Activated naive CD4-positive, alpha-beta T cell treated with Interleukin-2 at 50 U/mL for 16 hours (primary cell): Measurements from ENCODE around the gene PIKFYVE.
"Not testable (repeated sequence)": the region's sequence is repeated elsewhere in the genome, so short reads cannot be mapped to it uniquely, and the experiment has no call there.

Experiments
- DNase-seq: peaks from one replicate; pipeline ENCODE4 v3.0.0-alpha.2; 2020

The PIKFYVE gene

GRCh38 chr2:208304157-208304556 is 38.1 kb downstream of the PIKFYVE start:
- DNase-seq, result no peak

- DNase-seq, result no peak
Measured at GRCh38 chr2:208304695-208305094, 38.6 kb downstream of the PIKFYVE start.

DNA sequence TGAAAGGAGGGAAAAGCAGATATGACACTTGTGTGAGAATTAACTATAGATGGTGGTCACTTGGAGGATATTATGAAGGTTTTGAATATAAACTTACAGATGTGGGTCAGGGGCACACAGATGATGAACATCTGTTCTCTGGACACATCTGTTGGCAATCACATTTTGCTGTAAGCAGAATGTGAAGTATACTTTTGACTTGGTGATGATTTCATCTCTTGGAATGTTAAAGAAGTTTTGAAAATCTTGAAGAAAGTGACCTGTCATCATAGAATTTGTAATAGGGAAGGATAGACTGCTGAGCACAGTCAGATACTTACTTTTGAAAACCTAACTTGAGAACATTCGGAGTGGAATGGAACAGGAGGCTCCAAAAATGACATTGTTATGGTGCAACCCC is 40.2 kb downstream of the PIKFYVE start:
- no peak for DNase-seq

DNA sequence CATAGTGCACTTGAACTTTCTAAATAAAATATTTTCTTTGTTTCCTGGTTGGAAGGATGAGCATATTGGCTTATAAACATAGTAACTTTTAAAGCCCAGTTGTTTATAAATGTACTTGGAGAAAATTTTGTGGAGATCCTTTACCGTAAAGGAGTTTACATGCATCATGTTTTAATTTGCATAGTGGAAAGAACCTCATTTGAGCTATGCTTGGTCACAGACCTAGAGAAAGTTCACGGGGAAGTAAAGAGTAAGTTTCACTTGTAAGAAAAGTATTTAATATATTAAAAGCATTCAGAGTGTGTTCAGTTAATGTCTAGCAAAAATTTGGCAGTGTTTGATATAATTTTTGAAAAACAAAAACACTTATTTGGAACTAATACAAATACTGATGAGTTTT is 45.3 kb downstream of the PIKFYVE start:
- no peak for DNase-seq

DNA sequence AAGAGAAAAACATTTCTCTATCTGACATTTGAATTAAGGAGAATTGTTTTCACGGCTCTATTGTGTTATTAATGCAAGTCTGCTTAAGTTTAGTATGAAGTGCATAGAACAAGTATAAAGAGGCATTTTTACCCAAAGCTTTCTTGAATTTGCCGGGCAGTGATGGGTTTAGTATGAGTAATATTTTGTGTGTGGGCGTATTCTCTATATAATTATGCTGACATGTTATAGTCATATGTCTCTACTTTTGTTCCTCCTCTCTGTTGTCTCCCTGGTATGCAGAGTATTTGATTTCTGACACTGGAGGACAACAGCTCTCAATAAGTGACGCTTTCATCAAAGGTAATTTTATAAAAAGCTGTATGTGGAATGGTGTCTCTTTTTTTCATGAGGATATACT is 45.9 kb downstream of the PIKFYVE start:
- DNase-seq, result no peak

- DNase-seq, result no peak
Measured at GRCh38 chr2:208315081-208315788, 49.2 kb downstream of the PIKFYVE start.

DNA sequence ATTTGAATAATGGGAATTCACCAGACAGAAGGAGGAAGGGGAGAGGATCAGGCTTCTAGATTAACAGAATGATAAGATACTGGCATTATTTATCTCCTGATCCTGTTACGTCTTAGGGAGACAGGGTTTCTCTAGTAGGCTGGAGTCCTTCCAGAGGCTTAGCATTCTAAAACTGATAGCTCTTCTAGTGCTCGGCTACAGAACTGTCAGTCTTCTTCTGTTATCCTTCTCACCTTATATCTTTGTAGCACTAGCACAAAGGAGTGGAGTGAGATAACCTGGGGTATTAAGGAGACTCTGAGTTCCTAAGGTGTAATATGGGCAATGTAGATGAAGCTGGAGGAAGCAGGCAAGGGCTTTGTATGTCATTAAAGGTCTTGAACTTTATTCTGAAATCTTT is 52.1 kb downstream of the PIKFYVE start:
- DNase-seq, result no peak

DNA sequence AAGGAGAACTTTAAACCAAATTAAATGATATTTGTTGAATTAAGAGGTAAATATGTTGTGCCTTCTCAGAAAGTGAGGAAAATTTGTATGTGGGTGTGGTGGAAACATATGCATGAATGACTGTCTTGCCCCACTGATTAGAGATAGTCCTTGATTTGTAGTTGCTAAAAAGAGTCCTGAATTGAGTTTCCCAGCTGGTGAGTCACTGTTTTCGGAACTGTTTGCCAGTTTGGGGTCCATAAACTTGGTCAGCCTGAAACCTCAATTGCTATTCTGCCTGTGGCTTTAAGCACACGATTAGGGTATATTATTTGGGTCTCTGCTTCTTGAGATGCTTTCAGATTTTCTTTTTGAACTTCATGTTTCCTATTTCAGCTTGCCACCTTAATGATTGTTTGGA is 53.3 kb downstream of the PIKFYVE start:
- no peak for DNase-seq

- DNase-seq, result no peak
Measured at GRCh38 chr2:208320686-208321085, 54.6 kb downstream of the PIKFYVE start.

DNA sequence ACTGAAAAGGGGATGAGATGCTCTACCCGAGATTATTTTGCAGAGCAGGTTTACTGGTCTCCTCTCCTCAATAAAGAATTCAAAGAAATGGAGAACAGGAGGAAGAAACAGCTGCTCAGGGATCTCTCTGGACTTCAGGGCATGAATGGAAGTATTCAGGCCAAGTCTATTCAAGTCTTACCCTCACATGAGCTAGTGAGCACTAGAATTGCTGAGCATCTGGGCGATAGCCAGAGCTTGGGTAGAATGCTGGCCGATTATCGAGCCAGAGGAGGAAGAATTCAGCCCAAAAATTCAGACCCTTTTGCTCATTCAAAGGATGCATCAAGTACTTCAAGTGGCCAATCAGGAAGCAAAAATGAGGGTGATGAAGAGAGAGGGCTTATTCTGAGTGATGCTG is 60.0 kb downstream of the PIKFYVE start:
- no peak for DNase-seq

GRCh38 chr2:208329485-208329884 is 63.4 kb downstream of the PIKFYVE start:
- DNase-seq, result no peak

GRCh38 chr2:208334230-208334629 is 68.2 kb downstream of the PIKFYVE start:
- DNase-seq, result no peak

DNA sequence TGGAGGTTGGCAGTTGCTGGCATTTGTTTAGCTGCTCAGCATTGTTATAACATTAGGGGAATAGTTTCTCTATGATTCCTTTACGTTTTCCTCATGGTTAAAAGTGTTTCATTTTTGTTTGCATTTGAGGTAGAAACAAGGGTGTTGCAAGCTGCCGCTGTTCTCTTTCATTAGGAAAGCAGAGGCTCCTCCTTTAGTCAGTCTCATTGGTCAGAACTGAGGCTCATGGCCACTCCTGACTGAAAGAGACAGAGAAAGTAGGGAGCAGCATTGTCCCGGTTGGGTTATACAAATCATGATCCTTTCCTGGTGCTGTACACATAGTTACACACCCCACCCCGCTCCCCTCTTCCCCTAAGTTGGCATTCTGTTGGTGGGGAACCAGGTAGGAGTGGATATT is 80.7 kb downstream of the PIKFYVE start:
- DNase-seq, result no peak

- no peak for DNase-seq
Measured at GRCh38 chr2:208350610-208351009, 84.6 kb downstream of the PIKFYVE start.

DNA sequence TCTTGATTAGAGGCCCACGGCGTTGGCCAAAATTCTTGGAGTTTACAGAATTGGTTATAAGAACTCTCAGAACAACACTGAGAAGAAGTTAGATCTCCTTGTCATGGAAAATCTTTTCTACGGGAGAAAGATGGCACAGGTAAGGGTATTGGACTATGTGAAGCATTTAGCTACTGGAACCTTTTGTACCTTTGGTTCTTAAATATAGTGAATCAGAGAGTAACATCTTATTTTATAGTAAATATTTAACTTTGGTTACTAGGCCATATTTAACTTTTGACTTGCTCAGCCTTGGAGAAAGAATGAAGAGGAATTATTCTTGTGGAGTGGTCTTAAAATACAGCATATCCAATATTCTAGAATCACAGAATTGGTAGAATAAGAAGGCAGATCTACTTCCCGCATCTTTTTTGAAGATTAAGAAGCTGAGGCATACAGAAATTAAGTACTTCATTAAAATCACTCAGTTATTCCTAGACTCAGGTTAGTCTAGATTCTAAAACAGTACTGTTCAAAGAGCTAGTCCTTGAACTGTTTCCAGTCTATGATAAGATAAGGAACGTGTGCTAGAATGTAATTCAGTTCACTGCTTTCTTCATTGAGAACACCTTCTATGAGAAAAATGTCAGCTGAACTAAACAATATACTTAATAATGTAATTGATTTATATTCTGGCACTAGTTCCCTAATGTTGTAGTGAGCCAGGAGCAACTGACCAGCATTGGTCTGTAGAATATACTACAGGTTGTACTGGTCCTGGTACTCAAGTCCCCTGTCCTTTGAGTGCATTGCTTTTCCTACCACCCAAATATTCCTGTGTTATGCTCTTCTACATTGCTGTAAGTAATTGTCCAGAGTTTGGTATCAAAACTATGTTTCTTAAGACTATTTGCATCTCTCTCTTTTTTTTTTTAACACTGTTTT is 86.9 kb downstream of the PIKFYVE start:
- no peak for DNase-seq

GRCh38 chr2:208354964-208355381 is 88.9 kb downstream of the PIKFYVE start:
- no peak for DNase-seq

DNA sequence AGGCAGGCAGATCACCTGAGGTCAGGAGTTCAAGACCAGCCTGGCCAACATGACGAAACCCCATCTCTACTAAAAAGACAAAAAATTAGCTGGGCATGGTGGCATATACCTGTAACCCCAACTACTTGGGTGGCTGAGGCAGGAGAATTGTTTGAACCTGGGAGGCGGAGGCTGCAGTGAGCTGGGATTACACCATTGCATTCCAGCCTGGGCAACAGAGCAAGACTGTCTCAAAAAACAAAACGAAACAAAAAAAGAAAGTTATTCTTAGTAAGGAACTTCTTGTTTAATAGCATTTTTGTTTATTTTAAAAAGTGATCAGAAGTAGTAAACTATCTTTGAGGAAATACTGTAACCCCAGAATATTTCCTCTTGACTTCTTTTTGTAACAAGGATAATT is 90.4 kb downstream of the PIKFYVE start:
- DNase-seq, result not testable (repeated sequence)

DNA sequence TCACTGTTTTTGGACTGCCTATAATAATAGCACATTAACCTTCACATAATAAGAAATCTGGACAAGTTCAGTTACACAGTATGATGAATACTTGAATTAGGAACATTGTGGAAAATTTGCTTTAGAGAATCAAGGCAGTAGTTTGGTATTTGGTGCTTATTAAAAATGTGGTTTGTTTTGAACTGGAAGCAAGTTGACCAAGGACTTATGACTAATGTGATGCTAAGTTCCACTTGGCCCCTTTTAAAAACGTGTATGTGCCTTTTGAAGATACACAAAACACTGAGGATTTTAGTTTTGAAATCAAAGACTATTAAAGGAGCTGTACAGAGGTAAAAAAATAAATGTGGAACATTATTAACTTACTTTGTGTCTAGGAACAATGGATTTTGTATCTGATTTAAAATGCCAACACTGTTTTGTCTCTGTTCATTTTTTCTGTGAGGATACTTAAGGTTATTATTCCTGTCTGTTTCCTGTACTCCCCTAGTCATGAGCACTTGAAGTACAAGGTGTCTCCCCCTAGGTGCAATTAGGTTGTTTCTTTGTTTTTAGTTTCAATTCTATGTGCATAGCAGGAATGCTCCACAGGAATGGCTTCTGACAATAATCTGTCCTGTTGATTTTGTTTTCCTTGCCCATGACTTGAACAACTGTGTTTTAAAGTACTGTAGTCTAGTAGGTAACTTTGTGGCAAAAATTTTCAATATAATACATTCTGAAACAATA is 91.0 kb downstream of the PIKFYVE start:
- no peak for DNase-seq

GRCh38 chr2:208358758-208359631 is 92.9 kb downstream of the PIKFYVE start:
- DNase-seq, result no peak

GRCh38 chr2:208359632-208359986 is 93.6 kb downstream of the PIKFYVE start:
- no peak for DNase-seq

DNA sequence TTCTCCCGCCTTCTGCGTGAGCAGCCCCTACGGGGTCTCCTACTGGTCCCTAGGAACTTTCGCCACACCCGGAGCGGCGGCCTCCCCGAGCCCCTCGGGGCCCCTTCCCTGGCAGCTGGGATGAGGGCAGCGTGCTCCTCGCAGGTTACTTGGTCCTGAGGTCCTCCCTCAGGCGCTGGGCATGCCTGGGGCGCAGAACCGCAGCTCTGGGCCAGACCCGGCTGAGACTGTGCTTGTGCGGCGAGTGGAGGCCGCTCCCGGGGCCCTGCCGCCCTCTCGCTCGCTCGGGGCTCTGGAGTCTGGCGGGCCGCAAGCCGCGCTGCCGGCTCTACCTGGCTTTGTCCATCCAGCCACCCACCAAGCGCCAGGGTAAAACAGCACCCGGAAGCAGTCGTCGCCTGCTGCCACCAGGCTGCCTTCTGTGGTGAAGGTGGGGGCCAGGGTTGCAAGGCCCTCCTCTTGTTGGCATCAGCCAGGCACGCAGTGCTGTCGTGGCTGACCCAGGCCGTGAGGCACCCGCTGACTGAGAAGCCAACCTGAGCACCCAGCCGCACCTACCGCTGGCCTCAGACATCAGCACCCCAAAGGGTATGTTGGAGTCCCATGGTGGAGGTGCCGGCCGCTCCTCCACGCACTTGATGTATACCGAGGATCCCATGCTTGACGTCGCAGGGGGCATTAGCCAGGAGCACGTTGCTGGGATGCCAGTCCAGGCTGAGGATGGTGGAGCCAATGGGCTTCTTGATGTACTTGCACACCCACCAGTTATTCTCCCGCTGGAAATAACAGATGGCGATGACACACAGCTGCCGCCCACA is 94.4 kb downstream of the PIKFYVE start:
- no peak for DNase-seq

DNA sequence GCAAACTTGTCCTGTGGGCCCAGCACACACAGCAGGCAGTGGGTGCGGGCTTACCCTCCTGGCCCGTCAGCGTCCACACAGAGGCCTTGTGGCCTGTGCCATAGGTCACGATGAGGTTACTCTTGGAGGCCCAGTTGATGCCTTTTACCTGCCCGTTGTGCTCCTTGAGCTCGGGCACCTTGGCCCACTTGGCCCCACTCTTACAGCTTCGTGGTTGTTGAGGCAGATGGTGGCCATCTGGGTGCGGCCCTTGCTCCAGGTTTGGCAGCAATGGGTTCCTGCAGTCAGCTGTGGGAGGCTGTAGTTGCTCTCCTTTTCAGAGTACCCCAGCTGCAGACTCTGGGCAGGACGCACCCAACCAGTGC is 95.0 kb downstream of the PIKFYVE start:
- no peak for DNase-seq
